Peyer's patch (tissue), 4 donors: ENCODE data around the gene DENND2A.

Experiments used
- POLR2A ChIP-seq, 2 donors: fragments of 450-650 bp; IDR thresholded peaks; one replicate each; pipeline ENCODE4 v1.5.1; 2017; ENCODE audit warnings: antibody characterized with exemption in 2 of 2, mild to moderate bottlenecking in 2 of 2, moderate library complexity in 2 of 2
- TF ChIP-seq, protein P1 (sequence below), 6 experiments: fragments of 450-650 bp in 4 of 6; fragments of 200-600 bp in 2 of 6; sonication (generic) in 1 of 6; IDR thresholded peaks; one replicate each; pipeline ENCODE4 v1.5.1; 2017 to 2019; ENCODE audit warnings: antibody characterized with exemption in 6 of 6, mild to moderate bottlenecking in 3 of 6, moderate library complexity in 1 of 6

GRCh38 chr7:140639366-140640053 lies 1.1 kb downstream of the DENND2A start:
- TF ChIP-seq, protein P1, sequence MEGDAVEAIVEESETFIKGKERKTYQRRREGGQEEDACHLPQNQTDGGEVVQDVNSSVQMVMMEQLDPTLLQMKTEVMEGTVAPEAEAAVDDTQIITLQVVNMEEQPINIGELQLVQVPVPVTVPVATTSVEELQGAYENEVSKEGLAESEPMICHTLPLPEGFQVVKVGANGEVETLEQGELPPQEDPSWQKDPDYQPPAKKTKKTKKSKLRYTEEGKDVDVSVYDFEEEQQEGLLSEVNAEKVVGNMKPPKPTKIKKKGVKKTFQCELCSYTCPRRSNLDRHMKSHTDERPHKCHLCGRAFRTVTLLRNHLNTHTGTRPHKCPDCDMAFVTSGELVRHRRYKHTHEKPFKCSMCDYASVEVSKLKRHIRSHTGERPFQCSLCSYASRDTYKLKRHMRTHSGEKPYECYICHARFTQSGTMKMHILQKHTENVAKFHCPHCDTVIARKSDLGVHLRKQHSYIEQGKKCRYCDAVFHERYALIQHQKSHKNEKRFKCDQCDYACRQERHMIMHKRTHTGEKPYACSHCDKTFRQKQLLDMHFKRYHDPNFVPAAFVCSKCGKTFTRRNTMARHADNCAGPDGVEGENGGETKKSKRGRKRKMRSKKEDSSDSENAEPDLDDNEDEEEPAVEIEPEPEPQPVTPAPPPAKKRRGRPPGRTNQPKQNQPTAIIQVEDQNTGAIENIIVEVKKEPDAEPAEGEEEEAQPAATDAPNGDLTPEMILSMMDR (IDR thresholded peaks at IDR 0.05) = no peak
- no peak for TF ChIP-seq POLR2A (IDR thresholded peaks at IDR 0.05)
